Progenitor cell of endocrine pancreas (in vitro differentiated cells): ENCODE measurements around the gene LPO. TPM values are rescaled to one million over a fixed set of nuclear protein-coding genes. Genes with fewer than 3 reads are reported as not detected.

Experiments used
- DNase-seq: peaks from one replicate; pipeline ENCODE4 v3.0.0; 2021; ENCODE audit warnings: low spot score; ENCODE audit not compliant: unreplicated experiment
- H3K27ac Mint-ChIP-seq: 2 replicates; pipeline ENCODE4 v1.8.0; 2021; ENCODE audit warnings: mild to moderate bottlenecking, moderate library complexity, mixed read lengths
- H3K27me3 Mint-ChIP-seq: 2 replicates; pipeline ENCODE4 v1.8.0; 2021; ENCODE audit warnings: mixed read lengths
- H3K36me3 Mint-ChIP-seq: 2 replicates; pipeline ENCODE4 v1.8.0; 2022; ENCODE audit warnings: mixed read lengths; ENCODE audit not compliant: insufficient read depth
- H3K4me1 Mint-ChIP-seq: 2 replicates; pipeline ENCODE4 v1.8.0; 2021; ENCODE audit warnings: low read depth, mixed read lengths
- H3K4me3 Mint-ChIP-seq: 2 replicates; pipeline ENCODE4 v1.8.0; 2021; ENCODE audit warnings: low read depth, mild to moderate bottlenecking, moderate library complexity, mixed read lengths
- H3K9me3 Mint-ChIP-seq: 2 replicates; pipeline ENCODE4 v1.8.0; 2021; ENCODE audit warnings: low read depth, mixed read lengths
- long read RNA-seq: library from polyadenylated mRNA; unstranded; transcript quantifications from one replicate; pipeline ENCODE4 v2.0.0, GENCODE V29; 2020
- total RNA-seq: library from RNA; stranded (reverse); gene quantifications from 2 replicates; pipeline ENCODE4 v1.2.1, GENCODE V29; 2021
- TF ChIP-seq, protein P1 (sequence below): fragments of 200-600 bp; sonication (generic); IDR thresholded peaks from one replicate; pipeline ENCODE4 v1.5.0; 2021; ENCODE audit warnings: antibody characterized with exemption, mild to moderate bottlenecking; ENCODE audit not compliant: unreplicated experiment

The LPO gene
- total RNA-seq: 0.16 TPM in 1 of 2 replicates, not detected in the other
- long read RNA-seq, partial matches to known transcripts: 0 of 1 reads
- long read RNA-seq, other reads (novel, unspliced or antisense): 1 of 1 reads

DNA sequence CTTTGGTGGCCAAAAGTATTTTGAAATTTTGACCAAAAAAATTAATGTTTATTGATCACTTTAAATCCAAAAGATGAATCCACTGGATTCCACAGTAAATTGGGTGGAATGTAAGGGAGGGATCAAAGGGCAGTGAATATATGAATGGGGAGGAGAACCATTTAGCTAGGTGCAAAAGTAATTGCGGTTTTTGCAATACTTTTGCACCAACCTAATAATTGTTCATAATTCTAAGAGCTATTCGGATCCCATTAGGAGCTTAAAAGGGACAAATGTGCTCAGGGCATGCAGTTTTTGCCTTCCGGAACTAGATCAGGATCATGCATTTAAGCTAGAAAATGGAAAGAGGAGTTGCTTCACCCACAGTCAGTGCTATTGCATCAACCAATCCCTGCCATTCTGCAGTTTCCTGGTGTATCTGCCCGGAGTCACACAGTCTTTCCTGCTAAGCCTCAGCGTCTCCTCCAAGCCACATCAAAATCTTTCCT lies at the start of gene LPO:
TSS of gene LPO (plus strand) at position 438 of the 488 bp plus-strand sequence. CDS start 4,396 bp downstream, outside the sequence.
- no peak within 1 kb of the TSS for H3K4me3 Mint-ChIP-seq
- no peaks in the 10 kb centered on the region for H3K36me3 Mint-ChIP-seq
- H3K27me3 Mint-ChIP-seq: peaks cover 87% of the 10 kb centered on the region
- DNase-seq: no peak
- H3K4me1 Mint-ChIP-seq: no peaks in the 10 kb centered on the region
- TF ChIP-seq, protein P1, sequence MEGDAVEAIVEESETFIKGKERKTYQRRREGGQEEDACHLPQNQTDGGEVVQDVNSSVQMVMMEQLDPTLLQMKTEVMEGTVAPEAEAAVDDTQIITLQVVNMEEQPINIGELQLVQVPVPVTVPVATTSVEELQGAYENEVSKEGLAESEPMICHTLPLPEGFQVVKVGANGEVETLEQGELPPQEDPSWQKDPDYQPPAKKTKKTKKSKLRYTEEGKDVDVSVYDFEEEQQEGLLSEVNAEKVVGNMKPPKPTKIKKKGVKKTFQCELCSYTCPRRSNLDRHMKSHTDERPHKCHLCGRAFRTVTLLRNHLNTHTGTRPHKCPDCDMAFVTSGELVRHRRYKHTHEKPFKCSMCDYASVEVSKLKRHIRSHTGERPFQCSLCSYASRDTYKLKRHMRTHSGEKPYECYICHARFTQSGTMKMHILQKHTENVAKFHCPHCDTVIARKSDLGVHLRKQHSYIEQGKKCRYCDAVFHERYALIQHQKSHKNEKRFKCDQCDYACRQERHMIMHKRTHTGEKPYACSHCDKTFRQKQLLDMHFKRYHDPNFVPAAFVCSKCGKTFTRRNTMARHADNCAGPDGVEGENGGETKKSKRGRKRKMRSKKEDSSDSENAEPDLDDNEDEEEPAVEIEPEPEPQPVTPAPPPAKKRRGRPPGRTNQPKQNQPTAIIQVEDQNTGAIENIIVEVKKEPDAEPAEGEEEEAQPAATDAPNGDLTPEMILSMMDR: no peak
- no peak within 1 kb of the TSS for H3K27ac Mint-ChIP-seq
- H3K9me3 Mint-ChIP-seq: no peaks in the 10 kb centered on the region

DNA sequence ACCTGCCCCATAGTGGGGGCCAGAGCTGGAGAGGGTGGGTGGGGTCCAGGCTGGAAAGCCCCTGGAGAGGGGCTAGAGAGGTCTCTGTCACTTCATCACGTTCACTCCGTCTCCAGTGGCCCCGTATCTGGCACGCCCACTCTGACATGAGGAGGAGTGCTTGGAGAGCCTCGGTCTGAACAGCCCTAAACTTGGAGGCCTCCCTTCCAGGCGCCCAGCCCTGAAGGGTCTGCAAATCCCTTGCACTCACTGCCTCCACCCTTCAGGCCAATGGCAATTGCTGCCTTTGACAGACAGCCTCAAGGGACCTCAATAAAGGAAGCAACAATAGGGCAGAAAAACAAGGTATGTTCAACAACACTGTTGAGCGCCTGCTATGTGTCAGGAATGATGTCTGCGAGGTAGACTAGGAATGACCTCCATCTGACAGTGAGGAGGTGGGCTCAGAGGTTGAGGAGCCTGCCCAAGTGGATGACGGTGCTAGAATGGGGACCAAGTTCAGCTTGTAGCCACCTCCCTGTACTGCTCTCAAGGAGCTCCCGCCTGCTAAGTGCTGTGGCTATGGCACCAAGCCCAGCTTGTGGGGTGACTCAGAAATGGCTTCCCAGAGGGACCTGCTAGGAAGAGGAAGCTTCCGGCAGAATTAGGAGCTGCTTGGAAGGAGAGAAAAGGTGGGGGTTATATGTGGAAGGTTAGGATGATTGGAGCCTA lies 48.8 kb upstream of the LPO start:
- Mint-ChIP-seq H3K36me3 (no peaks in the 10 kb centered on the region), H3K27ac (no peak overlapping the region), H3K27me3 (peaks cover 35% of the 10 kb centered on the region), H3K4me1 (peaks cover 3% of the 10 kb centered on the region), H3K9me3 (no peaks in the 10 kb centered on the region), H3K4me3 (no peak overlapping the region)
- TF ChIP-seq, protein P1: no peak
- no peak for DNase-seq

DNA sequence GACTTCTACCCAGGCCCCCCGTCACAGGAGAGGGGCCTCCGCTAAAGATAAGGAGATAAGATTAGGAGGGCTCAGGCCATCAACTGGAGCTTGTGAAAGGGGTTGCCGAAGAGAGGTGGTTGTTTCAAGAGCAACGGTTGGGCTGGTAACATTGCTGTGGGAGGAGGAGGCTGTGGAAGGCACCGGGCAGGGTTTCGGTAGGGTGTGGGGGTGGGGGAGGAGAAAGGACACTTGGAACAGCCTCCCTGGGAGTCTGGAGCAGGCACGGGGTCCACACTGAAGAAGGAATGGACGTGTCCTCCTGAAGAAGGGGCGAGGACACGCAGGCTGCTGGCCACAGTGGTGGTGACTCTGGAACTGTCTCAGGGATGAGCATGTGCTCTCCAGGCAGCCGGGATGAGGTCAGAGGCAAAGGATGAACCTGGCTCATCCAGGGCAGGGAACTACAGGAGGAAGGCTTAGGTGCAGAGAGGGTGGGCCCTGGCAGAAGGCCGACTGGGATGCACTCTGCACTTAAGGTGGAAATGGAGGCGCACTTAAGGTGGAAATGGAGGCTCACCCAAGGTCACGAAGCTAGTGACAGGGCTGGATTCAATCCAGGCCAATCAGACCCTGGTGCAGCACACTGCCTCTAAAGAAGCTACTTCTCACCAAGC lies 47.0 kb upstream of the LPO start:
- H3K4me1 Mint-ChIP-seq: peaks cover 3% of the 10 kb centered on the region
- no peaks in the 10 kb centered on the region for H3K36me3 Mint-ChIP-seq
- no peak for DNase-seq
- TF ChIP-seq, protein P1: no peak
- no peak overlapping the region for H3K27ac Mint-ChIP-seq
- peaks cover 35% of the 10 kb centered on the region for H3K27me3 Mint-ChIP-seq
- H3K9me3 Mint-ChIP-seq: no peaks in the 10 kb centered on the region
- H3K4me3 Mint-ChIP-seq: no peak overlapping the region

DNA sequence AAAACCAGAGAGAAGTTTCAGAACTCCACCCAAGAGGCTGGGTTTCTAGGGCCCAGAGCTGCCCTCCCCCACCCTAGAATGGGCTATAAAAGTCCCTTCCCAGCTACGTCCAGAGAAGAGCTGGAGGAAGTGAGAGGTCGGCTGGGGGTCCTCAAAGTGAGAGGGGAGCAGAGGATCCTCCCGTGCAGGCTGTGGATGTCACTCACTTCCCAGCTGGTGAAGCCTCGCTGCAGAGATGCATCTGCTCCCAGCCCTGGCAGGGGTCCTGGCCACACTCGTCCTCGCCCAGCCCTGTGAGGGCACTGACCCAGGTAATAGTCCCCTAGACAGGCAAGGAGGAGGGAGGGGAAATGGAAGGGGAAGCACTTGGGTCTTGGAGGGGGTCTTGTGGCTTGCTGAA lies 45.8 kb upstream of the LPO start, which contains the start of gene EPX:
TSS of gene EPX (plus strand) at position 115 of the 400 bp plus-strand sequence. CDS start at position 236, 121 bp downstream.
- H3K27me3 Mint-ChIP-seq: peaks cover 39% of the 10 kb centered on the region
- no peak within 1 kb of the TSS for H3K4me3 Mint-ChIP-seq
- no peaks in the 10 kb centered on the region for H3K9me3 Mint-ChIP-seq
- peaks cover 3% of the 10 kb centered on the region for H3K4me1 Mint-ChIP-seq
- H3K36me3 Mint-ChIP-seq: no peaks in the 10 kb centered on the region
- DNase-seq: no peak
- TF ChIP-seq, protein P1: no peak
- H3K27ac Mint-ChIP-seq: no peak within 1 kb of the TSS

DNA sequence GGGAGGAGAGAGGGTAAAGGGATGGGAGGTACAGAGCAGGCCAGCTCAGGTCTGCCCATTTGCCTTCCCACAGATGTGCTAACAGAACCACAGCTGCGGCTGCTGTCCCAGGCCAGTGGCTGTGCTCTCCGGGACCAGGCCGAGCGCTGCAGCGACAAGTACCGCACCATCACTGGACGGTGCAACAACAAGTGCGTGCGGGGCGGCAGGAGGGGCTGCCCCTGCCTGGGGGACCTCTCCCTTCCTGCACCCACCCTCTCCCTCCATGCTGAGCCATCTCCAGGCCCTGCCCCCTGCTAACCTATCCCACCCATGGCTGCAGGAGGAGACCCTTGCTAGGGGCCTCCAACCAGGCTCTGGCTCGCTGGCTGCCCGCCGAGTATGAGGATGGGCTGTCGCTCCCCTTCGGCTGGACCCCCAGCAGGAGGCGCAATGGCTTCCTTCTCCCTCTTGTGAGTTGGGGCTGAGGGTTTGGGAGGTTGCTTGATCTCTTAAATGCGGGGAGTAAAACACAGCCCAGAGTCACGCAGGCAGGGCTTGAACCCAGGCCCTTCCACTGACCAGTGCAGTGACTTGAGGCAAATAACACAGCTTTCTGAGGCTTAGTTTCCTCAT lies 44.6 kb upstream of the LPO start:
- H3K27ac Mint-ChIP-seq: no peak overlapping the region
- no peak for DNase-seq
- peaks cover 44% of the 10 kb centered on the region for H3K27me3 Mint-ChIP-seq
- no peaks in the 10 kb centered on the region for H3K9me3 Mint-ChIP-seq
- TF ChIP-seq, protein P1: no peak
- H3K36me3 Mint-ChIP-seq: no peaks in the 10 kb centered on the region
- no peak overlapping the region for H3K4me3 Mint-ChIP-seq
- H3K4me1 Mint-ChIP-seq: peaks cover 3% of the 10 kb centered on the region
